ENCODE measurements around the gene RAB17.

DNA sequence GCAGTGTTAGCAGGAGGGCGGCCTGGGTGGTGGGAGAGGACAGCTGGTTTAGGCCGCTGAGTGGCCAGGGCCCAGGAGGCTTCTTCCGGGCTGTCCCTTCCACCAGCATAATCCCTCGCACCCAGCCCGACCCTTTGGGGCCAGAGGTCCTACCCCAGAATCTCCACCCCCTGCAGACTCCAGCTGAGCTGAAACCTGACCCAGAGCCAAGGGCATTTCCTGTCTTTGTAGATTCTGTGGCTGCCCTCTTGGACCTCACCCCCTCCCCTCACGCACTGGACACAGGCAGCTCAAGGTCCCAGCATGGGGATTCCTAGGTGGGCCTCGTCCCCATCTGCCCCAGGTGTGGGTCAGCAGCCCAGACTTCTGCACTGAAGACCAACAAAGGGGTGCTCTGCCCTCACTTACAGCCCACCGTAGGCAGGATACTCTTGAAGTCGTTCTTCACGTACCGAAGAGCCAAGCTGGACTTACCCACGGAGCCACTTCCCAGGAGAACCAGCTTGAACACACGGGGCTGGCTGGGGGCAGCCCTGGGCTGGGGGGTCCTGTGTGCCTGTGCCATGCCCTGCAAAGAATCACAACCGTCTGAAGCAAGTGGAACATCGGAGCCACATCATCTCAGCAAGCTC, 4.8 kb downstream of the RAB17 start:
- TF ChIP-seq, protein P1, sequence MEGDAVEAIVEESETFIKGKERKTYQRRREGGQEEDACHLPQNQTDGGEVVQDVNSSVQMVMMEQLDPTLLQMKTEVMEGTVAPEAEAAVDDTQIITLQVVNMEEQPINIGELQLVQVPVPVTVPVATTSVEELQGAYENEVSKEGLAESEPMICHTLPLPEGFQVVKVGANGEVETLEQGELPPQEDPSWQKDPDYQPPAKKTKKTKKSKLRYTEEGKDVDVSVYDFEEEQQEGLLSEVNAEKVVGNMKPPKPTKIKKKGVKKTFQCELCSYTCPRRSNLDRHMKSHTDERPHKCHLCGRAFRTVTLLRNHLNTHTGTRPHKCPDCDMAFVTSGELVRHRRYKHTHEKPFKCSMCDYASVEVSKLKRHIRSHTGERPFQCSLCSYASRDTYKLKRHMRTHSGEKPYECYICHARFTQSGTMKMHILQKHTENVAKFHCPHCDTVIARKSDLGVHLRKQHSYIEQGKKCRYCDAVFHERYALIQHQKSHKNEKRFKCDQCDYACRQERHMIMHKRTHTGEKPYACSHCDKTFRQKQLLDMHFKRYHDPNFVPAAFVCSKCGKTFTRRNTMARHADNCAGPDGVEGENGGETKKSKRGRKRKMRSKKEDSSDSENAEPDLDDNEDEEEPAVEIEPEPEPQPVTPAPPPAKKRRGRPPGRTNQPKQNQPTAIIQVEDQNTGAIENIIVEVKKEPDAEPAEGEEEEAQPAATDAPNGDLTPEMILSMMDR (IDR thresholded peaks at IDR 0.05; ENCODE audit: low read depth, low read length), result no peak
- TF ChIP-seq, protein P2, sequence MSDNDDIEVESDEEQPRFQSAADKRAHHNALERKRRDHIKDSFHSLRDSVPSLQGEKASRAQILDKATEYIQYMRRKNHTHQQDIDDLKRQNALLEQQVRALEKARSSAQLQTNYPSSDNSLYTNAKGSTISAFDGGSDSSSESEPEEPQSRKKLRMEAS (IDR thresholded peaks at IDR 0.05; ENCODE audit: low read depth, low read length), result no peak
- TF ChIP-seq POLR2A (IDR thresholded peaks at IDR 0.05; ENCODE audit: extremely low read depth, insufficient read length) (no peak), MYC (IDR thresholded peaks at IDR 0.05; ENCODE audit: low read depth, low read length) (no peak)
